H54 (cell line): ENCODE measurements around the gene HSD11B1.

Source experiments
- DNase-seq: peaks from one replicate; pipeline ENCODE4 v3.0.0; 2011; ENCODE audit warnings: low spot score, mixed read lengths; ENCODE audit not compliant: insufficient read length
- FAIRE-seq: peaks from 3 replicates; lab custom pipeline; 2011; peaks lifted over from hg19 to GRCh38; lab: Jason Lieb, UNC
- POLR2A ChIP-seq: IDR thresholded peaks from 2 replicates; pipeline ENCODE4 v1.6.1; 2011; ENCODE audit warnings: low read depth, mild to moderate bottlenecking, low read length

The HSD11B1 gene

DNA sequence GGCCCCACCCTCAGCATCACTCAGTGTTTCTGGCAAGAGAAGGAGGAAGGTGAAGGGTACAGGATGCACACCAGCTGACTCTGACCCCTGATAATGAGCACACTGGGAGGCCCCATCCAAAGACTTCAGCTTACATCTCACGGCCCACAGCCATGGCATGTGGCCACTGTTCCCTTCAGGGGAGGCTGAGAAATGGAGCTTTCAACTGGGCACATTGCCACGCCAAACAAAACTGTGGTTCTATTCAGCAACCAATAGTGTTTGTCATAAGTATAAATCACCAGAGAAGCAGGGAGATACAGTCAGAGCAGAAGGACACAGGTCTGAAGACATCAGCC, 38.5 kb downstream of the HSD11B1 start:
- DNase-seq = no peak
- 0 out of 2 replicates have a peak, but pooled peaks have one; percentile 17 for TF ChIP-seq POLR2A
- no peak for FAIRE-seq

GRCh38 chr1:209746451-209747165, 42.0 kb downstream of the HSD11B1 start:
- no peak for TF ChIP-seq POLR2A
- FAIRE-seq = no peak

GRCh38 chr1:209747580-209748262, 43.1 kb downstream of the HSD11B1 start:
- no peak for TF ChIP-seq POLR2A
- peak; percentile 96 for DNase-seq
- peak; percentile 79 for FAIRE-seq

More at GRCh38 chr1:209746451-209747165, 42.0 kb downstream of the HSD11B1 start:
- no peak for DNase-seq

GRCh38 chr1:209748620-209749019, 44.0 kb downstream of the HSD11B1 start:
- FAIRE-seq (no peak), DNase-seq (no peak)
- no peak for TF ChIP-seq POLR2A

DNA sequence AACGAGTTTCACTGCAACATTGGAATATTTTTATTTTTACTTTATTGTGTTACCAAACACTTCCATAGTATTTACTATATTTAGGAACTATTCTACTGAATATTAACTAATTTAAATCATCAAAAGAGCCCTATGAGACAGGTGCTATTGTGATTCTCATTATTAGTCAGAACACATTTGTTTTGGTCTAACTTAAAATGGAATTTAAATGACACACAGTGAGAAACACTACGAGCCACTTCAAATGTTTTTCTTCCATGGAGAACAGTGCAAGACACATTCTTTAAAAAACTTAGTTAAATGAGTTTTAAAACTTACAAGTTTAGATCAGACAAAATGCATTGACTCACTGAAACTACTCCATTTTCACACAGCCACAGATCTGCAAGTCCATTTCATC, 44.6 kb downstream of the HSD11B1 start:
- no peak for FAIRE-seq
- no peak for DNase-seq
- TF ChIP-seq POLR2A = no peak

DNA sequence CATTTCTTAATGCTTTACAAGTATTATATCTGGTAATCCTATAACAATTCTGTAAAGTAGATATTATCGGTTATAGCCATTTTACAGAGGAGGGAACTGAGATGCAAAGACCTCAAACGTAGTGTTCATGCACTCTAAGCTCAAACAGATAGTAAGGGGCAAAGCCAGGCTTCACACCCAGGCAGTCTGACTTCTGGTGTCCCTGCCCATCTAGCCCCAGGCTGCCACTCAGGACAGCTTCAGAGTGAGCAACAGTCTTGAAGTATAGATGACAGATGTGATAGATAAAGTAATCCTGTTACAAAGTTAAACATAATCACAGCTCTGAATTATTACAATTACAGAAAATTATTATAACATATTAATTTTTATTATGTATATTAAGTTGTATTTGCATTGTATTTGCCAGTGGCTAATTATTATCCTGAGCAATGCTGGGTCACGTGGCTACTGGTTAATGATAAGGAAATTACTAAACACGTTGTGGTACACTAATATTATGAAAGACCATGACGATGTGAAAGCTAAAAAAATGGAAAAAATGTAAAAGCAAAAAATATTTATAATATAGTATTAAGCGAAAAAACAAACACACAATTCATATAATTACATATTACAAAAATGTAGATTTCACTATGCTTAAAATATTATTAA, 45.2 kb downstream of the HSD11B1 start:
- no peak for FAIRE-seq
- TF ChIP-seq POLR2A = no peak

DNA sequence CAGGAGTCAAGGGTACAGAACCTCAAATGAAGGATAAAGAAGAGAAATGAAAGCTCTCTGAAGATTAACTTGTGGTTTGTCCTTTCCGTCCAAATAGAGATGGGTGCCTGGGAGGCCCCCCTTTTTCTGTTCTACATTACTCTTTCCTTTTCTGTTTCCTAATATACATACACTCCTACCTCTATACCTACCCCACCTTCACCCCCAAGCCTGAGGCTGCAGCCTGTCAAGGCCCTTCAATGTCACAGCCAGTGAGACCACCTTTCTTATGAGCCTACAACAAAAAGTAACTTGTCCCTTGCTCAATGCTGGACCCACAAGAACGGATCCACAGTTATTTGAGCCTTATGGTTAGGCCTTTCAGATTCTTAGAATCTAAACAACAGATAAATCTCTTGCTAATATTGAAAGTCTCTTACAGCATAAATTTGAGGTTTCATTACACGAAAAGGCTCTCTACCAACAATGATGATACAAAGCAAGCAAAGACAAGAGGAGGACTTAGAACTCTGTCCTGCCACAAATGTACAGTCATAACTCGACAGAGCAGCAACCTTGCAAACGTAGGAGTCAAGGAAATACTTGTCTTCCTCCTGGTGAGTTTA, 47.1 kb downstream of the HSD11B1 start:
- no peak for TF ChIP-seq POLR2A
- no peak for DNase-seq
- no peak for FAIRE-seq

More for the DNA sequence above, 45.2 kb downstream of the HSD11B1 start:
- DNase-seq = no peak

DNA sequence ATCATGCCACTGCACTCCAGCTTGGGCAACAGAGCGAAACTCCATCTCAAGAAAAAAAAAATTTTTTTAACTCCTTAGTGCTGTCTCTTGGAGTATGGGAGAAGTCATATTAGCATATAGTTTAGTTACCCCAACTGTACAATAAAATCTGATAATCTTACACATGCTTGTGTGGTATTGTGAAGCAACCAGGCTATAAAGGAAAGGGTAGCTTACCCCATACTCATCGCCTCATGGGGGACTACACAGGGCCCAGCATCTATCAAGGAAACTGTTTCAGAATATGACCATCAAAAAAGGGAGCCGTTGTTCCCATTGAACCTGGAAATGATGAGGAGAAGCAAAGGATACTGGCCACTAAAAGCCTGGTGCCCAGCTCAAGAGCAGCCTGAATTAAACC, 48.2 kb downstream of the HSD11B1 start:
- TF ChIP-seq POLR2A = no peak
- DNase-seq (no peak), FAIRE-seq (no peak)

DNA sequence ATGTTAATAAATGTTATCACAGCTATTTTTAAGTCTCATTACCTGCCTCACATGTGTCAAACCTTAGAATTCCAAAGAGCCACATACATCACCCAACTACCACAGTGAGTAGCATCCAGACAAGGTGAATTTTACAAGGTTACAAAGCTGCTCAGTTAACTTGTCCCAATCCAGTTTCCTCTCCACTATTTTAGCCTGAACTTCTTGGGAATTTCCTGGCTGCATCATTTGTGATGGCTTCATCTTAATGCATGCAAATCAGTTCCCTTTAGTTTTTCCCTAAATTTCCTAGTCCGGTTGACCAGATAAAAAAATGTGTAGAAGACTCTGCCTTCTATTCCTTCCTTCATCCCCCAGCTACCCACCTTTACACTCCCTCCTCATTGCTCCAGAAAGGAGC, 50.6 kb downstream of the HSD11B1 start:
- no peak for TF ChIP-seq POLR2A
- FAIRE-seq (no peak), DNase-seq (no peak)

DNA sequence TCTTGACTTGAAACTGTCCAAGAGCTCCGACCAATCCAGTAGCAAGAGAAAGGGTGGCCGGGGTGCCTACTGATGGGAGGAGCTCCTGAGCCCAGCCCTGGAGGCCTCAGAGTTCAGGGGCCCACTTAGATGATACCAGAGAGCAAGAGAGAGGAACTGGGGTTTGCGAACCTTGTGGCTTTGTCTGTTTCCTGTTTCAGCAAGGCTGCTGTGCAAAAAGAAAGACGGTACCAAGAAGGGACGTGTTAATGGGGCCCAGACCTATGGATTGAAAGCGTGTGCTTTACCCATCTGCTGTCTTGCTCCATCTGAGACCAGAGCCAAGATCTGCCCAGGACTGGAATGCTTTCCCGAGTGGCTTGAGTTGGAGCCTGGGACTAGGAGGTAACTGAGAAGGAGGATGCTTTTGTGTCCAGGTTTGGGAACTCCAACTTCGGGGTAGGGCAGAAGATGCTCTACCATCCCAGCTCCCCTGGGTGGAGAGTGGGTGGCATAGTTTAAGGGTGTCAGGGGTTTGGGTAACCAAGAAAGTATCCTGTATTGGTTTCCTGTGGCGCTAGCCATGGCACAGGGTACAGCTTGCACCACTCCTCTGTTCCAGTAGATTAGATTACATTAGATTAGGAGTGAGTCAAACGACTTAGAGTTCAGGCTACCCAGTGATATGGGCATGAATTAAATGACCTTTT, 51.4 kb downstream of the HSD11B1 start, which contains the start of gene TRAF3IP3:
TRAF3IP3 (plus strand) TSS at position 128 of the 689 bp plus-strand sequence. CDS start 3,987 bp downstream, outside the sequence.
- FAIRE-seq (no peak), DNase-seq (no peak)
- no peak for TF ChIP-seq POLR2A

- DNase-seq = no peak
- FAIRE-seq = no peak
- TF ChIP-seq POLR2A = no peak
Observed at GRCh38 chr1:209756615-209757445, 52.2 kb downstream of the HSD11B1 start.

DNA sequence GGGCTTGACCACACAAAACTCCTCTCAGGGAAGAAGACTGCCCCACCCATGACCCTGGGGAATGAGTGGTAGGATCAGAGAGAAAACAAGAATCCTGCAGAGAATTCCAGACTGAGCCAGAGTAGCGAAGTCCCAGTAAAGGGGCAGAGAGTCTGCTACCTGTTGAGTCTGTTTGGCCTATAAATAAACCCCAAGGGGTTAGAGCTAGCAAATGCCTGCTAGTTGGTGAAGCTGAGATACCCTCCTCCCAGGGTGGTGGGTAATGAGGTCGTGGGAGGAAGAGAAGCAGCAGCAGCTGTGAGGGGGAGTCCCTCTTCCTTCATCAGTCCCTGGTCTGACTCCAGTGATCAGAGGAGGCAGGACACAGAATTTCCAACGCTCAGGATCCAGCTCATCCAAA, 53.8 kb downstream of the HSD11B1 start:
- FAIRE-seq = no peak
- TF ChIP-seq POLR2A = no peak
- no peak for DNase-seq
